NT2/D1 (cell line): ENCODE measurements around the gene NUCB1.
"Not testable (repeated sequence)": the region's sequence is repeated elsewhere in the genome, so short reads cannot be mapped to it uniquely, and the experiment has no call there.

Experiments used
- DNase-seq: peaks from one replicate; pipeline ENCODE4 v3.0.0-alpha.2; 2011; ENCODE audit warnings: low read depth, low spot score
- H3K27me3 ChIP-seq: 2 replicates; pipeline ENCODE4 v1.6.0; 2011; ENCODE audit warnings: mild to moderate bottlenecking; ENCODE audit not compliant: insufficient read length, insufficient read depth
- H3K36me3 ChIP-seq: 2 replicates; pipeline ENCODE4 v1.6.1; 2011; ENCODE audit warnings: mild to moderate bottlenecking, low read length, mixed read lengths; ENCODE audit not compliant: insufficient read depth, insufficient read length
- H3K4me1 ChIP-seq: 2 replicates; pipeline ENCODE4 v1.5.1; 2011; ENCODE audit not compliant: insufficient read depth, insufficient read length
- H3K4me3 ChIP-seq: 2 replicates; pipeline ENCODE4 v1.5.1; 2011; ENCODE audit warnings: low read depth; ENCODE audit not compliant: insufficient read length
- H3K9ac ChIP-seq: 2 replicates; pipeline ENCODE4 v1.6.0; 2011; ENCODE audit warnings: low read depth; ENCODE audit not compliant: insufficient read length
- H3K9me3 ChIP-seq: 2 replicates; pipeline ENCODE4 v1.5.1; 2011; ENCODE audit warnings: mild to moderate bottlenecking, low read length; ENCODE audit not compliant: insufficient read depth
- SUZ12 ChIP-seq: IDR thresholded peaks from 2 replicates; pipeline ENCODE4 v1.6.1; 2011; ENCODE audit not compliant: insufficient read length, insufficient read depth; ENCODE audit errors: extremely low read depth
- YY1 ChIP-seq: IDR thresholded peaks from 2 replicates; pipeline ENCODE4 v1.6.1; 2011; ENCODE audit not compliant: insufficient read length, insufficient read depth
- ZNF274 ChIP-seq: IDR thresholded peaks from 2 replicates; pipeline ENCODE4 v1.6.1; 2011; ENCODE audit warnings: mild to moderate bottlenecking, low read depth, low read length

Gene NUCB1

GRCh38 chr19:48872182-48872883 is 27.8 kb upstream of the NUCB1 start, which contains the start of gene PPP1R15A:
PPP1R15A (plus strand) TSS chr19:48872421; CDS start chr19:48873234, 813 bp downstream.
- H3K4me3 ChIP-seq: peak within 1 kb of the TSS; percentile 75
- TF ChIP-seq YY1: no peak
- no peak for TF ChIP-seq ZNF274
- peaks cover 20% of the 10 kb centered on the region for H3K36me3 ChIP-seq
- DNase-seq: peak; percentile 63
- no peaks in the 10 kb centered on the region for H3K27me3 ChIP-seq
- no peaks in the 10 kb centered on the region for H3K9me3 ChIP-seq
- H3K4me1 ChIP-seq: peaks cover 3% of the 10 kb centered on the region
- H3K9ac ChIP-seq: peak within 1 kb of the TSS; percentile 79

GRCh38 chr19:48872884-48873475 is 27.1 kb upstream of the NUCB1 start:
- peaks cover 20% of the 10 kb centered on the region for H3K36me3 ChIP-seq
- DNase-seq: no peak
- H3K9ac ChIP-seq: peak overlapping the region; percentile 79
- H3K27me3 ChIP-seq: no peaks in the 10 kb centered on the region
- no peaks in the 10 kb centered on the region for H3K9me3 ChIP-seq
- no peaks in the 10 kb centered on the region for H3K4me1 ChIP-seq
- H3K4me3 ChIP-seq: peak overlapping the region; percentile 75
- TF ChIP-seq YY1 (no peak), ZNF274 (no peak), SUZ12 (no peak)

GRCh38 chr19:48873476-48874302 is 26.4 kb upstream of the NUCB1 start:
- Histone ChIP-seq H3K4me1 (no peaks in the 10 kb centered on the region), H3K27me3 (no peaks in the 10 kb centered on the region), H3K9ac (peak overlapping the region; percentile 56), H3K9me3 (no peaks in the 10 kb centered on the region), H3K36me3 (peaks cover 20% of the 10 kb centered on the region), H3K4me3 (peak overlapping the region; percentile 75)
- TF ChIP-seq SUZ12: no peak
- TF ChIP-seq ZNF274: no peak
- TF ChIP-seq YY1: no peak
- DNase-seq: no peak

- H3K9me3 ChIP-seq: no peaks in the 10 kb centered on the region
- no peak for DNase-seq
- no peaks in the 10 kb centered on the region for H3K27me3 ChIP-seq
- H3K36me3 ChIP-seq: peaks cover 20% of the 10 kb centered on the region
- no peak for TF ChIP-seq ZNF274
- TF ChIP-seq SUZ12: no peak
- no peak for TF ChIP-seq YY1
- H3K4me1 ChIP-seq: no peaks in the 10 kb centered on the region
- H3K9ac ChIP-seq: no peak overlapping the region
- no peak overlapping the region for H3K4me3 ChIP-seq
These were observed 25.6 kb upstream of the NUCB1 start for GRCh38 chr19:48874303-48875135.

- not testable (repeated sequence) for DNase-seq, H3K4me1 ChIP-seq, H3K27me3 ChIP-seq, H3K9ac ChIP-seq, H3K9me3 ChIP-seq, H3K4me3 ChIP-seq
- H3K36me3 ChIP-seq: peaks cover 20% of the 10 kb centered on the region
These were observed 23.8 kb upstream of the NUCB1 start for GRCh38 chr19:48876043-48876981.

GRCh38 chr19:48877855-48878195 is 22.3 kb upstream of the NUCB1 start:
- DNase-seq: no peak
- peaks cover 20% of the 10 kb centered on the region for H3K36me3 ChIP-seq
- no peaks in the 10 kb centered on the region for H3K4me1 ChIP-seq
- TF ChIP-seq ZNF274 (no peak), SUZ12 (no peak), YY1 (no peak)
- H3K4me3 ChIP-seq: no peak overlapping the region
- no peaks in the 10 kb centered on the region for H3K9me3 ChIP-seq
- H3K27me3 ChIP-seq: no peaks in the 10 kb centered on the region
- H3K9ac ChIP-seq: no peak overlapping the region
